ENCODE measurements around the gene WDFY2.

Gene WDFY2

GRCh38 chr13:51659276-51660127 lies 75.2 kb downstream of the WDFY2 start:
- Histone ChIP-seq H3K4me2 (ENCODE audit: insufficient read depth, low read length) (no peak overlapping the region), H3K9me3 (ENCODE audit: insufficient read depth, low read length, severe bottlenecking) (no peaks in the 10 kb centered on the region), H2AFZ (ENCODE audit: low read depth, low read length) (no peak overlapping the region), H3K79me2 (ENCODE audit: insufficient read depth, low read length) (no peaks in the 10 kb centered on the region), H3K4me1 (ENCODE audit: insufficient read depth, low read length) (no peaks in the 10 kb centered on the region), H4K20me1 (ENCODE audit: insufficient read depth, low read length) (no peaks in the 10 kb centered on the region), H3K27ac (ENCODE audit: low read length) (no peak overlapping the region), H3K4me3 (ENCODE audit: low read depth in 1 of 2, low read length in 2 of 2) (no peak overlapping the region), H3K27me3 (ENCODE audit: insufficient read depth, low read length, poor library complexity) (no peaks in the 10 kb centered on the region), H3K36me3 (ENCODE audit: insufficient read depth, low read length) (no peaks in the 10 kb centered on the region), H3K9ac (ENCODE audit: low read depth, low read length) (no peak overlapping the region)
- DNase-seq (no peak), ATAC-seq (ENCODE audit: insufficient read depth, low read depth) (no peak)
- no peak for TF ChIP-seq CTCF (IDR thresholded peaks at IDR 0.05; ENCODE audit: borderline replicate concordance, extremely low read depth, low read length, poor library complexity, severe bottlenecking)
- TF ChIP-seq EZH2 (IDR thresholded peaks at IDR 0.05; ENCODE audit: borderline replicate concordance, low read depth, low read length, severe bottlenecking), result no peak

- Histone ChIP-seq H3K9ac (ENCODE audit: low read depth, low read length) (no peak overlapping the region), H4K20me1 (ENCODE audit: insufficient read depth, low read length) (no peaks in the 10 kb centered on the region), H3K27me3 (ENCODE audit: insufficient read depth, low read length, poor library complexity) (no peaks in the 10 kb centered on the region), H3K4me1 (ENCODE audit: insufficient read depth, low read length) (no peaks in the 10 kb centered on the region), H3K79me2 (ENCODE audit: insufficient read depth, low read length) (no peaks in the 10 kb centered on the region), H3K27ac (ENCODE audit: low read length) (no peak overlapping the region), H3K4me3 (ENCODE audit: low read depth in 1 of 2, low read length in 2 of 2) (no peak overlapping the region), H3K36me3 (ENCODE audit: insufficient read depth, low read length) (no peaks in the 10 kb centered on the region), H3K9me3 (ENCODE audit: insufficient read depth, low read length, severe bottlenecking) (no peaks in the 10 kb centered on the region), H3K4me2 (ENCODE audit: insufficient read depth, low read length) (no peak overlapping the region), H2AFZ (ENCODE audit: low read depth, low read length) (no peak overlapping the region)
- no peak for TF ChIP-seq EZH2 (IDR thresholded peaks at IDR 0.05; ENCODE audit: borderline replicate concordance, low read depth, low read length, severe bottlenecking)
- no peak for TF ChIP-seq CTCF (IDR thresholded peaks at IDR 0.05; ENCODE audit: borderline replicate concordance, extremely low read depth, low read length, poor library complexity, severe bottlenecking)
- no peak for ATAC-seq (ENCODE audit: insufficient read depth, low read depth)
- no peak for DNase-seq
These were observed 76.6 kb downstream of the WDFY2 start for GRCh38 chr13:51660813-51661212.

GRCh38 chr13:51663973-51664957 lies 80.0 kb downstream of the WDFY2 start:
- H3K4me1 ChIP-seq (ENCODE audit: insufficient read depth, low read length), result no peaks in the 10 kb centered on the region
- no peak for ATAC-seq (ENCODE audit: insufficient read depth, low read depth)
- no peak overlapping the region for H3K4me2 ChIP-seq (ENCODE audit: insufficient read depth, low read length)
- H2AFZ ChIP-seq (ENCODE audit: low read depth, low read length), result no peak overlapping the region
- no peaks in the 10 kb centered on the region for H3K9me3 ChIP-seq (ENCODE audit: insufficient read depth, low read length, severe bottlenecking)
- no peak for DNase-seq
- TF ChIP-seq EZH2 (IDR thresholded peaks at IDR 0.05; ENCODE audit: borderline replicate concordance, low read depth, low read length, severe bottlenecking) (no peak), CTCF (IDR thresholded peaks at IDR 0.05; ENCODE audit: borderline replicate concordance, extremely low read depth, low read length, poor library complexity, severe bottlenecking) (no peak)
- H3K79me2 ChIP-seq (ENCODE audit: insufficient read depth, low read length), result no peaks in the 10 kb centered on the region
- H3K4me3 ChIP-seq (ENCODE audit: low read depth in 1 of 2, low read length in 2 of 2), result no peak overlapping the region
- no peaks in the 10 kb centered on the region for H3K27me3 ChIP-seq (ENCODE audit: insufficient read depth, low read length, poor library complexity)
- H3K27ac ChIP-seq (ENCODE audit: low read length), result no peak overlapping the region
- H3K36me3 ChIP-seq (ENCODE audit: insufficient read depth, low read length), result no peaks in the 10 kb centered on the region
- H4K20me1 ChIP-seq (ENCODE audit: insufficient read depth, low read length), result no peaks in the 10 kb centered on the region
- no peak overlapping the region for H3K9ac ChIP-seq (ENCODE audit: low read depth, low read length)
